Hematopoietic multipotent progenitor cell treated with erythropoietin and hydrocortisone succinate and interleukin-3 and kit ligand, for 4 days (in vitro differentiated cells): ENCODE results near the gene ABHD11.
"Not testable (repeated sequence)": the region's sequence is repeated elsewhere in the genome, so short reads cannot be mapped to it uniquely, and the experiment has no call there.

ENCODE experiments used
- DNase-seq: peaks from one replicate; pipeline ENCODE4 v3.0.0-alpha.2; 2015

ABHD11 gene, protein sequence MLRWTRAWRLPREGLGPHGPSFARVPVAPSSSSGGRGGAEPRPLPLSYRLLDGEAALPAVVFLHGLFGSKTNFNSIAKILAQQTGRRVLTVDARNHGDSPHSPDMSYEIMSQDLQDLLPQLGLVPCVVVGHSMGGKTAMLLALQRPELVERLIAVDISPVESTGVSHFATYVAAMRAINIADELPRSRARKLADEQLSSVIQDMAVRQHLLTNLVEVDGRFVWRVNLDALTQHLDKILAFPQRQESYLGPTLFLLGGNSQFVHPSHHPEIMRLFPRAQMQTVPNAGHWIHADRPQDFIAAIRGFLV

DNA sequence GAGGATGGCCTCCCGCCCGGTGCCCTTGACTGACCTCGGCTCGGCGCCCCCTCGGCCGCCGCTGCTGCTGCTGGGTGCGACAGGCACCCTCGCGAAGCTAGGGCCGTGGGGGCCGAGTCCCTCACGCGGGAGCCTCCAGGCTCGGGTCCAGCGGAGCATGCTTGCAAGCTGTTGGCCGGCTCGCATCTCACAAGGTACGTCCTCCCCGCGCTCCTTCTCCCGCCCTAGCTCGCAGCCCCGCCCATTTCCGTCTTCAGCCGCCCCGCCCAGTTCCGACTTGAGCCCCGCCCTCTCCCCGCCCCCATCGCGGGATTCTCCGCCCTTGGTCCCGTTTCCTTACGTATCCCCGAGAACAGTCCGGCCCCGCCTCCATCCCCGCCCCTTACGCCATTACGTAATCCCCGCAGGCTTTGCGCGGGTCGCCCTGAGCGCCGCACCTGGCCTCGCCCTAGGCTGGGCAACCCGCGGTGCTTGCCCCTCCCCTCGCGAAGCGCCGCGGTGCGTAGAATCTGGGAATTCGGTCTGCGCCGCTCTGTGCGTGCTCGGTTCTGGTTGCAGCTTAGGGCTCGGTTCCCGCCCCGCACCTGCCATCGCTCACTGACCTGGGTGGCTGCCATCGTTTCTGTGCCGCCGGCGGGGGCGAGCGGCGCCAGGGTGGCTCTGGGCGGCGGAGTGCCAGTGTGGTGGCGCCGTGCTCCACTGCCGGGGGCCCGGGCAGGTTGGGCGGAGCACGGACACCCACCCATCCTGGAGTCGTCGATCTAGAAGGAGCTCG is at the start of gene ABHD11:
ABHD11 (minus strand) TSS at position 191 of the 775 bp plus-strand sequence; CDS start at position 159, 32 bp downstream.
- DNase-seq: peak; percentile 96

DNA sequence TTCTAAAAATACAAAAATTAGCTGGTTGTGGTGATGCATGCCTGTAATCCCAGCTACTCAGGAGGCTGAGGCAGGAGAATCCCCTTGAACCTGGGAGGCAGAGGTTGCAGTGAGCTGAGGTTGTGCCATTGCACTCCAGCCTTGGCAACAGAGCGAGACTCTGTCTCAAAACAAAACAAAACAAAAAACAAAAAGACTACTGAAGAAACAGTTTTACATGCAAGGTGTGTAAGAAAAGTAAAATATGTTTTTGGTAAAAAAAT is 49.1 kb upstream of the ABHD11 start:
- not testable (repeated sequence) for DNase-seq

DNA sequence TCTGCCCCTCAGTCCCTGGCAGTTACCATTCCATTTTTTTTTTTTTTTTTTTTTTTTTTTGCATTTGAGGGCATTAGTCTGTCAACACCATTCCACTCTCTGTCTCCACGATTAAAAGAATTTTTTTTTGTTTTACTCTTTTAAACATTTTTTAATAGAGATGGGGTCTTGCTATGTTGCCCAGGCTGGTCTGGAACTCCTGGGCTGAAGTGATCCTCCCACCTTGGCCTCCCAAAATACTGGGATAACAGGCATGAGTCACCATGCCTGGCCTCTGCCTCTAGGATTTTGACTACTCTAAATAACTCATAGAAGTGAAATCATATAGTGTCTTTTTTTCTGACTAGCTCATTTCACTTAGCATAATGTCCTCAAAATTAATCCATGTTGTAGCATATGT is 48.0 kb upstream of the ABHD11 start:
- DNase-seq: no peak

DNA sequence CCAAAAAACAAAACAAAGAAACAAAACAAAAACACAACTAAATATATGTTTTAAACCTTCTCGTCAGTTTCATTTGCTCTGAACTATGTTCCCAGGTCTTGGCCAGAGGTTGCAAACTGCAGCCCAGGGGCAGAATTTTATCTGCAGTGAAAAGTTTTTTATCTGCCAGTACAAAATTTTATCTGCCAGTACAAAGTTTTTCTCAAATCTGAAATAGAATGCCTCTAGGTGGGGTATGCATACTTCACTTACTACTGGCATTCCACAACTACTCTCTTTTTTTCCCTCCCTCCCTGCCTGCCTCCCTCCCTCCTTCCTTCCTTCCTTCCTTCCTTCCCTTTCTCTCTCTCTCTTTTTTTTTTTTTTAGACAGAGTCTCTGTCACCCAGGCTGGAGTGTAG is 40.9 kb upstream of the ABHD11 start:
- DNase-seq: no peak

DNA sequence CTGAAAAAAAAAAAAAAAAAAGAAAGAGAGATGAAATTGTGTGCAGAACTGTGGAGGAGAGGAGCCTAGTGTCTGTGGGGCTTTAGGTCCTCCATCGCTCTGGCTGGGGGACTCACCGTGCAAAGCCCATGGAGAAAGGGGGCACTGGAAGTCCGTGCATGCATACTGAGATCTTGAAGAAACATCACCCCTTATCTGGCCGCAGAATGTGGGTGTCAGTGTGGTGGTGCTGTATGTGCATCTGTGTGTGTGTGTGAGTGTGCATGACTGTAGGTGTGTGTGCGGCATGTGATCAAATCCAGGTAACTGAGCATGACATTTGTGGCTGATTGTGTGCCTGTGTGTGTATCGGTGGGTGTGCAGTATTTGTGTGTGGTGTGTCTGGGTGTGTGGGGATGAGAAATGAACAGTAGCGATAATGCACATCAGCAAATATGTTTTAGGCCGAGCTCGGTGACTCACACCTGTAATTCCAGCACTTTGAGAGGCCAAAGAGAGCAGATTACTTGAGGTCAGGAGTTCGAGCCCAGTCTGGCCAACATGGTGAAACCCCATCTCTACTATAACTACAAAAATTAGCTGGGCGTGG is 40.3 kb upstream of the ABHD11 start:
- DNase-seq: no peak

DNA sequence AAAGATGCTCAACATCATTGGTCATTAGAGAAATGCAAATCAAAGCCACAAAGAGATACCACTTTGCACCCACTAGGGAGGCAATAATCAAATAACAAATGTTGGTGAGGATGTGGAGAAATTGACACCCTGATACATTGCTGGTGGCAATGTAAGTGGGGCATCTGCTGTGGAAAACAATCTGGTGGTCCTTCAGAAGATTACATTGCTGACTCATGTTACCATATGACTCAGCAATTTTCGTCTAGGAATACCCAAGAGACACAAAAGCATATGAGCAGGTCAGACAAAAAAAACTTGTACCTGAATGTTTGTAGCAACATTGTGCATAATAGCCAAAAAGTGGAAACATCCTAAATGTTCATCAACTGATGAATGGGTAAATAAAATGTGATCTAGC is 36.3 kb upstream of the ABHD11 start:
- DNase-seq: peak; percentile 65

DNA sequence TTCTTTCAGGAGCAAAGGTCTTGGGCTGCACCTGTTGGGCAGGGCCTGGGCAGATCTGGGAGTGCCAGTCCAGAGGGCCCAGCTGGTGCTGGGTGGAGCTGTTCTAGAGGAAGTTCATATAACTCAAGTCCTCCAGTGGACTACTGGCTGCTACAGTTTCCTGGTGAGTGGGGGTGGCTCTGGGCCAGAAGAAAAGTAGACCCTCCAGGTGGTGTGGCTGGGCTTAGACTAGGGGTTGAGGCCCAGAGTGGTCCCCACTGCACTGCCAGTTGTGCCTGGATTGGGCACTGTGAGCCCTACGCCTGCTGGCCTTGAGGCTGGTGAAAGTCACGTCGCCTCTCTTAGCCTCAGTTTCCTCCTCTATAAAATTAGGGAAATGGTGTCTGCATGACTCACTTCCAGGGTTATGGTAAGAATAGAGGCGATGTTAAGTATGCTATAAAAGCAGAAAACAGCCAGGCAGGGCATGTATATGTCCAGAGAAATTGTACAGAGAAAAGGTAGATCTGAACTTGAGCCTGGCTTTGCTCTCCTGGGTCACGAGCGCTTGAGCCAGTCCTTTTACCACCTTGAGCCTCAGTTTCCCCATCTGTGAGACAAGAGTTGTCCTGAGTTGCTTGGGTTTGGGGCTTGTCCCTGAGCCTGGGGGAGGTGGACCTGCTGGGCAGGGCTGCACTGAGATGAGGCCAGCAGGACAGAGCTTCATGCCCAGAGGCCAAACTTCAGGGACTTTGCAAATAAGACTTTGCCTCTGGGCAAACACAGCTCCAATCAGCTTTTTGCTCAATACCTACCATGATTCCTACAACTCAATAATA is 35.3 kb upstream of the ABHD11 start:
- DNase-seq: no peak

DNA sequence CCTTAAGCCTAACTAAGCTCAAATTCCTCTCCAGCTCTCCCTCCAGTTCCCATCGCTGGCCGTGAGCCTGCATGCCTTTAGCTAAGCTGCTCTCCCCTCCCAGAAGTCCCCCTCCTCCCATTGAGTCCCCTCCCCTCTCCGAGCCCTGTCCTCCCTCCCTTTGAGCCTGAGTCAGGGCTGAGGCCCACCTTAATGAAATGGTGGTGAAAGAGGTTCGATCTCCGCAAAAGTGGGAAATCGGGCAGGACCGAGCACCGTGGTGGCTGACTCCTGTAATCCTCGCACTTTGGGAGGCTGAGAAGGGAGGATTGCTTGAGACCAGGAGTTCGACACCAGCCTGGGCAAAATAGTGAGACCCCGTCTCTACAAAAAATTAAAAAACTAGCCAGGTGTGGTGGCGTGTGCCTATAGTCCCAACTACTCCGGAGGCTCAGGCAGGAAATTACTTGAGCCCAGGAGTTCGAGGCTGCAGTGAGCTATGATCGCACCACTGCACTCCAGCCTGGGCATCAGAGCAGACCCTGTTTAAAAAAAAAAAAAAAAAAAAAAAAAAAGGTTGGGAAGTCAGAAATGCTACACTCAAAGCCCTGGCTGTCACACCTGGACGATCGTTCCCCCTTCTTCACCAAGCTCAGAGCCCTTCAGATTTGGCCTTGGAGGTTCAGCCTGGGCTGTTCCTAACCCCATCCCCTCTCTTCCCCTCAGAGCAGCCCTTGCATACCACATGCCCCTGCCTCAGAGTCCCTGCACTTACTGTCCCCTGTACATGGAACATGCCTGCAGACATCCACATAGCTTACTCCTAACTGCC is 32.5 kb upstream of the ABHD11 start:
- DNase-seq: no peak

DNA sequence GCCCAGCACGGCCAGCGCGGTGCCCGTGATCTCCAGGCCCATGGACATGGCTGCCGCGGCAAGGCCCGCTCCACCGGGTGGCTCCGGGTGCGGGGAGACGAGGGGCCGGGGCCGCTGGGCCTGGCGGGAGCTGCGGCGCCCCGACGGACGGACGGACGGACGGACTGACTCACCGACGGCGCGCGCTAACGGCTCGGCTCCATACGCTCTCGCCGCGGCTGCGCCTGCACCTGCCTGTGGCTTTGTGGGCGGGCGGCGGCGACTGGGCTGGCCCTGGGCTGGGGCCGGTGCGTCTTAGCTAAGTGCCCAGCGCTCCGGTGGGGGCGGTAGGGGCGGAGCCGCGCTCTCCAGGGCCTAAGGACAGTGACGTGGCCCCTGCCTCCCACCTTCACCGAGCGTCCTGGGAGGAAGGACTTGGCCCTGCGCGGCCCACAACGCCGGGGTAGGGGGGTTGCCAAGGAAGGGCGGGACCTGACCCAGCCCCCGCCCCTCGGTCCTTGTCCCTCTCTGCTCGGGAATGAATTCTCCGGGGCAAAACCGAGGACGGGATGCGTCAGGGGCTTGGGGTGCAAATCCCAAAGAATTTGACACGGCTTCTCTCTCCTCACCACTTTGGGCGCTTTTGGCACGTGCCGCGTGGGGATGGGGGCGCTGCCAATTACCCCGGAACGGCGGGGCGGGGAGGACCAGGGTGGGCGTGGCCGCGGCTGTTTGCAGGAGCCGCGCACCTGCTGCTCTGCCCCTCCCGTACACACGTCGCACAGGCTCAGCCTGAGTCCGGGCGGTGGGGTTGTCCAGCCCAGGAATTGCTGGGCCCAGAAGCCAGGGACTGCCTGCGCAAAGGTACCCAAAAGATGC is 31.6 kb upstream of the ABHD11 start, which contains the start of gene CLDN3:
CLDN3 (minus strand) TSS at position 269 of the 858 bp plus-strand sequence; CDS start at position 48, 221 bp downstream.
- DNase-seq: no peak

DNA sequence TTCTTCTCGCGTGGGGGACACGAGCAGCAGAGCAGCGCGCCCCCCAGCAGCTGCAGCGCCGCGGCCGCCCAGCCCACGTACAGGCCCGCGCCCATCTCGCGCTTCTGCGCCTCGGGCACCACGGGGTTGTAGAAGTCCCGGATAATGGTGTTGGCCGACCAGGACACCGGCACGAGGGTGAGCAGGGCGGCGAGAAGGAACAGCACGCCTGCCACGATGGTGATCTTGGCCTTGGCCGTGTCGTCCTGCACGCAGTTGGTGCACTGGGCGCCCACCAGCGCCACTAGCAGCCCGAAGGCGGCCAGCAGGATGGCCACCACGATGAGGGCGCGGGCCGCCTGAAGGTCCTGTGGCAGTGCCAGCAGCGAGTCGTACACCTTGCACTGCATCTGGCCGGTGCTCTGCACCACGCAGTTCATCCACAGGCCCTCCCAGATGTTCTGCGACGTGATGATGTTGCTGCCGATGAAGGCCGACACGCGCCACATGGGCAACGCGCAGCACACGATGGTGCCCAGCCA is 30.9 kb upstream of the ABHD11 start:
- DNase-seq: no peak

DNA sequence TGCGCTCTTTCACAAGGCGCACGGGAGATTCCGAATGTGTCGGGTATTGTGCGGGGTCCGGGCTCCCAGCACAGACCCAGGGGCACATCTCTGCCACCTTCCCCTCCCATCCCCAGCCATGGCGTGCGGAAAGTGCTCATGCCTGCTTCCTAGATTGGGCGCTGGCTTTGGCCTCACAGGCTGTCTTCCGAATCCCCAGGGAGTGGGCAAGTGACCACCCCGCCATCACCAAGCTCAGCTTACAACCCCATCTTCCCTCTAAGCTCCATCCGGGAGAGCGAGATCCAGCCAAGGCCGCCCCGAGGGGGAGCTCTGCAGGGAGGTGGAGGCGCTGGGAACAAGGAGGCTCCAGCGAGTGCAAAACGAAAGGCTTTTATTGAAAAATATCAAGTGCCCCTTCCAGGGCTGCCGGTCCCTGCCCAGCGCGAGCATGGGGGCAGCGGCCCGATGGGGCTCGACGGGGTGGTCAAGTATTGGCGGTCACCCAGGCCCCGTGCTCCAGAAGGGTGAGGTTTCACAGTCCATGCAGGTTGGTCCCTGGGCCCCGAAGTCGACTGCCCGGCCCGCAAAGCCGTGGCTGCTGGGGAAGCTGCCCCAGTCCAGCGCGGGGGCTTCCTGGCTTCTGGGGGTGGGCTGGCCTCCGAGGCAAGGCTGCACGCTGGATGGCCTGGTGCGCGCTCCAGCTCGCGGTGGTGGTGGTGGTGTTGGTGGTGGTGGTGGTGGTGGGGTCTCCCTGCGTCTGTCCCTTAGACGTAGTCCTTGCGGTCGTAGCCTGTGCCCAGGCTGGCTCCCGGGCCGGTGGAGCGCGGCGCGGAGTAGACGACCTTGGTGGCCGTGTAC is 30.3 kb upstream of the ABHD11 start:
- DNase-seq: no peak

DNA sequence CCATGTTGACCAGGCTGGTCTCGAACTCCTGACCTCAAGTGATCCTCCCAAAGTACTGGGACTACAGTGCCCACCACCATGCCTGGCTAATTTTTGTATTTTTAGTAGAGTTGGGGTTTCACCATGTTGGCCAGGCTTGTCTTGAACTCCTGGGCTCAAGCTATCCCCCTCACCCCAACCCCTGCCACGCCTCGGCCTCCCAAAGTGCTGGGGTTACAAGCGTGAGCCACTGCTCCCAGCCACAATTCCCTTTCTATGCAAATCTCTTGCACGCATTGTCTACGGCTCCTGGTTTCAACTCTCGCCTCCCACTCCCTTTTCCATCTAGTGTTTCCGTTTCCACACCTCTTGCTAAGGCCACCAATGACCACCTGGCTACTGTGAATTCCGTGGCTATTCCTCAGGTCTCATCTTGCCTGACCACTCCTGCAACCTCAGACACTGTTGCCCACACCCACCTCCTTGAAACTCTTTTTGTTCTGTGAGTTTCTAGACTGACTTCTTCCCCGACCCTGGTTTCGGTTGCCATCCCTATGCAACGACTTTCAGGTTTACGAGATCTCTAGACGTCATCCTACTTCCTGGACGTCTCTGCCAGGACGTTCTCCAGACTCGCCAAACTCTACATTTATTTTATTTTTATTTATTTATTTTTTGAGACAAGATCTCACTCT is 28.1 kb upstream of the ABHD11 start:
- no peak for DNase-seq

DNA sequence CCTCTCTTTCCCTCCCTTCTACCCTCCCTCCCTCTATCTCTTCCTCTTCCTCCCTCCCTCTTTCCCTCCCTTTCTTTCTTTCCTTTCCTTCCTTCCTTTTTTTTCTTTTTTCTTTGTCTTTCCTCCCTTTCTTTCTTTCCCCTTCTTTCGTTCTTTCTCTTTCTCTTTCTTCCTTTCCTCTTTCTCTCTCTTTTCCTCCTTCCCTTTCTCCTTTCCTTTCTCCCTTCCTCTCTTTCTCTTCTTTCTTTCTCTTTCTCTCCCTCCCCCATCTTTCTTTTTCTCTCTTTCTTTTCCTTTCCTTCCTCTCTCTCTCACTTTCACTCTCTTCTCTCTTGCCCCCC is 24.0 kb upstream of the ABHD11 start:
- DNase-seq: no peak

DNA sequence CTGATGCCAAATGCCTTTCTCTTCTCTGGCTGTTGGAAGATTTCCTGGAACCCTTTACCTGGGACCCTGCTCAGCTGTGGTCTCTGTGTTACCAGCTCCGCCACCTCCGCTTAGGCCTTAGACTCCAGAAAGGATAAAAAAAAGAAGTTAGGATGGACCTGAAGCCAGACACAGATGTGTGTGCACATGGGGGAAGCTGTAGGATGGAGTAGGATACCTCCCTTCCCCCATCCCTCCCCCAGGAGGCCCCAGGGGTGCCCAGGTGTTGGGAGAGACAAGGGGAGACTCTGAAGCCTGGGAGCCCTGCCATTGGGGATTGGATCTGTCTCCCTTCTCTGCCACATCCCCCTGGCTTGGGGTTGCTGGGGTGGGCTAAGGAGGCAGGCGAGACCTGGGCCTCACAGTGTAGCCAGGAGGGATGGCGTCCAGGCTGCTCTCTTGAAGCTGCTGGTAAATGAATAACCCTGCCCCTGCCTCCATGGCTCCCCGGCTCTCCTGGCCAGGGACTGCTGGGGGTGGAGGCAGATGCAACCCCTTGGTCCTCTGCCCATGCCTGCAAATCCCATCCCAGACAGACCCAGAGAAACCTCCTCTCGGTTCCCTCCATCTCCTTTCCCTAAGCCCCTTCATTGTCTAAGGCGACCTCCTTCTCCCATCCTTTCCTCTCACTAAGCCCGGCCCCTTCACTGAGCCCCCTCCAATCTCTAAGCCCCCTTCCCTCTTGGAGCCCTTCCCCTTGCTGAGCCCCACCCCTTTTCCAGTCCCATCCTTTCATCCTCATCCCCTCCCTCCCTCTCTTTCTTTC is 23.5 kb upstream of the ABHD11 start:
- no peak for DNase-seq

DNA sequence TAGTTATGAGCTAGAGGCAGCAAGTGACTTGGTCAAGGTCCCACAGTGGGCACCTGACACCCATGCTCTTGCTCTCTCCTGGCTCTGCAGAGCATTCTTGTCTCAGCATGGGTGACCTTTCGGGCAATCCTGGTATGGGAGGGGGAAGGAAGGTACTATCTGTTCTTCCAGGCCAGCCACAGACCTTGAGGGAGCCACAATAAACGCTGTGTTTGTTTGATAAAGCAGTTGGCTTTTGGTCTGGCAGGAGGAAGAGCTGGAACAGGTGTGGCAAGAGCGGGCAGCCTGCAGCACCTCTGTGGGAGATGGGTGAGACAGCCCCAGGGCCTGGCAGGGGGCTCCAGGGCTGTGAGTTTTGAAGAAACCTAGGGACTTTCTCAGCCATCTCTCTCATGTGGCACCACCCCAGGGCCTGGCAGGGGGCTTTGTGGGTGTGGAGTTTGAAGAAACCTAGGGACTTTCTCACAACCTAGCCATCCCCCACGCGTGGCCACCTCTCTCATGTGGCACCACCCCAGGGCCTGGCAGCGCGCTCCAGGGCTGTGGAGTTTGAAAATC is 20.1 kb upstream of the ABHD11 start:
- DNase-seq: peak; percentile 88

DNA sequence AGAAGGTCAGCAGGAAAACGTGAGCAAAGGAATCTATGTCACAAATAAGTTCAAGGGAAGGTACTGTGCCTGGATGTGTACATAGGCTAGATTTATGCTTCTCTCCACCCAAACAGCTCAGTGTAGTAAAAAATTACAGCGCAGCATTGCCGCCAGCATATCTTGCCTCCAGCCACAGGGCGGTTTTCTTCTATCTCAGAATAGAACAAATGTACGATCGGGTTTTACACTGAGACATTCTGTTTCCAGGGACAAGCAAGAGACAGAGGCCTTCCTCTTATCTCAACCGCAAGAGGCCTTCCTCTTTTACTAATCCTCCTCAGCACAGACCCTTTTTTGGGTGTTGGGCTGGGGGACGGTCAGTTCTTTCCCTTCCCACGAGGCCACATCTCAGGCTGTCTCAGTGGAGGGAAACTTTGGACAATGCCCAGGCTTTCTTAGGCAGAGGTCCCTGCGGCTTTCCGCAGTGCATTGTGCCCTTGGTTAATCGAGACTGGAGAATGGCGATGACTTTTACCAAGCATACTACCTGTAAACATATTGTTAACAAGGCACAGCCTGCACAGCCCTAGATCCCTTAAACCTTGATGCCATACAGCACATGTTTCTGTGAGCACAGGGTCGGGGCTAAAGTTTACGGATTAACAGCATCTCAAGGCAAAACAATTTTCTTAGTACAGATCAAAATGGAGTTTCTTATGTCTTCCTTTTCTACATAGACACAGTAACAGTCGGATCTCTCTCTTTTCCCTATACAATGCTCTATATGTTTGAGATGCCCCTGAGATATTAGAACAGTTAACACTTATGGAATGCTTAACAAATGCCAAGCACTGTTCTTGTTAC is 11.6 kb upstream of the ABHD11 start:
- DNase-seq: peak; percentile 96

DNA sequence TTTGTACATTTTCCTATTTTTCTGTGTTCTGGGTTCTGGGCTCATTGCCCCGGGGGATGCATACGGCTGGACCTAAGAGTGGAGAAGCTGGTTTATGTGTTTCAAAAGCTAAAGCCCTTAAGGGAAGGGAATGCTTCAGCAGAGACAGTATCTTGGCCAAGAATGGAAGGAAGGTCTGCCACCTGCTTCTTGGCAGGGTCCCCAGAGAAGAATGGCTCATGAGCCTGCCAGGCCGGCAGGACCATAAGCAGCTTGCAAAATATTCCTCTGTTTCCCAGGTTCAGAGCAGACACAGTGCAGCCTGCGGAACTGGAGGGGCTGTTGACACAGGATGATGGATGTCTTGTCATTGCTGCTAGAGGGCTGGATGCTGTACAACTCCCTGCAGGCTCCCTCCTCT is 7.8 kb upstream of the ABHD11 start:
- DNase-seq: no peak
